SHP77 (cell line): ENCODE measurements around the gene SHROOM4.

Source experiments
- DNase-seq, 2 experiments: peaks; one replicate each; lab custom pipeline; 2025; lab: John Stamatoyannopoulos, UW

The SHROOM4 gene

GRCh38 chrX:50778272-50778671, 35.7 kb downstream of the SHROOM4 start:
- DNase-seq, result no peak

GRCh38 chrX:50776248-50776647, 37.7 kb downstream of the SHROOM4 start:
- no peak for DNase-seq

- DNase-seq, result no peak
Measured at GRCh38 chrX:50771382-50771781, 42.6 kb downstream of the SHROOM4 start.

GRCh38 chrX:50770702-50771101, 43.3 kb downstream of the SHROOM4 start:
- DNase-seq, result no peak

GRCh38 chrX:50769389-50770063, 44.5 kb downstream of the SHROOM4 start:
- DNase-seq, result no peak

- DNase-seq, result no peak
Measured at GRCh38 chrX:50768801-50769200, 45.2 kb downstream of the SHROOM4 start.

GRCh38 chrX:50765986-50766385, 48.0 kb downstream of the SHROOM4 start:
- no peak for DNase-seq

GRCh38 chrX:50762578-50762977, 51.4 kb downstream of the SHROOM4 start:
- no peak for DNase-seq

- DNase-seq, result no peak
Measured at GRCh38 chrX:50756276-50756675, 57.7 kb downstream of the SHROOM4 start.

- DNase-seq, result no peak
Measured at GRCh38 chrX:50751091-50751490, 62.9 kb downstream of the SHROOM4 start.

GRCh38 chrX:50747471-50747900, 66.5 kb downstream of the SHROOM4 start:
- no peak for DNase-seq

- DNase-seq, result no peak
Measured at GRCh38 chrX:50736656-50737055, 77.3 kb downstream of the SHROOM4 start.

GRCh38 chrX:50726296-50726695, 87.7 kb downstream of the SHROOM4 start:
- no peak for DNase-seq

- DNase-seq, result no peak
Measured at GRCh38 chrX:50725310-50725709, 88.7 kb downstream of the SHROOM4 start.

- DNase-seq, result no peak
Measured at GRCh38 chrX:50723006-50723405, 91.0 kb downstream of the SHROOM4 start.

GRCh38 chrX:50721764-50722521, 92.1 kb downstream of the SHROOM4 start:
- DNase-seq, result no peak

GRCh38 chrX:50719614-50720013, 94.4 kb downstream of the SHROOM4 start:
- no peak for DNase-seq

- no peak for DNase-seq
Measured at GRCh38 chrX:50718776-50719175, 95.2 kb downstream of the SHROOM4 start.

- DNase-seq, result no peak
Measured at GRCh38 chrX:50716706-50717105, 97.3 kb downstream of the SHROOM4 start.

GRCh38 chrX:50712777-50713176, 101.2 kb downstream of the SHROOM4 start:
- DNase-seq, result no peak

GRCh38 chrX:50711907-50712306, 102.1 kb downstream of the SHROOM4 start:
- DNase-seq, result no peak

- no peak for DNase-seq
Measured at GRCh38 chrX:50707955-50708699, 105.9 kb downstream of the SHROOM4 start.

- DNase-seq, result no peak
Measured at GRCh38 chrX:50707405-50707804, 106.6 kb downstream of the SHROOM4 start.
